GM12873 (cell line): Measurements from ENCODE around the gene KRT9.
A peak's percentile ranks its signal among the peaks of the same experiment; 100 is the strongest.

Experiments used
- CTCF ChIP-seq: IDR thresholded peaks from 2 replicates; pipeline ENCODE4 v1.5.1; 2012; ENCODE audit warnings: low read depth, mild to moderate bottlenecking, moderate library complexity, low read length, control low read depth; ENCODE audit not compliant: insufficient read depth; ENCODE audit errors: missing control alignments

KRT9 gene

DNA sequence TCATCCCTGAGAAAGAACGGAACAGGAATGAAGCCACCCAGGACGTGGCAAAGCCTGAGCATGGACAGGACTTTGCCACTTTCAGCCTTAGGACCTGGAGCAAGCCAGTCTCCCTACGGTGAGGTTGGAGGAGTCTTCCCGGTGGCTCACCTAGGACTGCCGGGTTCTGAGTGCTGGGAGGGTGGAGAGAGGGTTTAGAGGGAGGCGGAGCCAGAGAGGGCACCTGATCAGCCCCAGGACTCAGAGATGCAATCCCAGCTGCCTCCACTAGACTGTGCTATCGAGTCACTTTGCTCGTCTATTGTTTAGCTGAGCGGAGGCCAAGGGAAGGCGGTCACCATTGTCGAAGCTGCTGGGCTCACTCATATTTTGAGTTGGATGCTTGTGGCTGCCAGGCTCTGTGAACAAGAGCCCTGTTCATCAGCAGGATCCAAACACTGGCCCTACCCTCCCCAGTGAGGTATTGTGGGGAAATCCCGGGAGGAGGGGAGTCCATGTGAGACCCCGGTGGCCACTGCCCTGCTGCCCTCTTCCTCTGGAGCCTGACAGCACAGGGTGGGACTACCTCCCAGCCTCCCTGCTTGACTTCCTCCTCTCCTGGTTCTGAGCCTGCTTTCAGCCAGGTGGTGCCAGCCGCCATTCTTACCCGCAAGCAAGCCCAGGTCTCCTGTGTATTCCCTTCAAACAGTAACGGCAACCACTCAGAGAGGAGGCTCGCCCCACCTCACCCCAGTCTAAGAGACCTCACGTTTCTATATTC is 7.8 kb upstream of the KRT9 start:
- TF ChIP-seq CTCF, result peak; percentile 92

GRCh38 chr17:41578971-41579370 is 7.1 kb upstream of the KRT9 start:
- TF ChIP-seq CTCF, result no peak

- TF ChIP-seq CTCF, result no peak
These were observed 6.7 kb upstream of the KRT9 start for GRCh38 chr17:41578538-41578937.

DNA sequence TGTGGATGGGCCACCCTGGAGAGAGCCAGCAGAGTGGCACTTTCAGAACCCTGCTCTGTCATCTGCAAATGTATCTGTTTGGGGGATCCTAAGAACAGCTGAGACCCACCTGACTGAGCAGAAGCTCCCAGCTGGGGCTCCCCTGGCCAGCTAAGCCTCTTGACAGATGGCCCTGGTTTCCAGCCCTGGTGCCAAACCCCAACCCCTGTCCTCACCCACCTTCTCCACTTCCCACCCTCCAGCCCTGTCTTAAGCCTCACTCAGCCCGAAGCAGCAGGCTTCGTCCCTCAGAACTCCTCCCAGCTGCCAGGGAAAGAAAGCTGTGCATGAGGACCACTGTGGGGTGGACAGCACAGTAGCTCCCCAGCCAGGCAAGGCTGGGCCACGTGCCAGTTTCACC is 3.5 kb upstream of the KRT9 start:
- no peak for TF ChIP-seq CTCF

DNA sequence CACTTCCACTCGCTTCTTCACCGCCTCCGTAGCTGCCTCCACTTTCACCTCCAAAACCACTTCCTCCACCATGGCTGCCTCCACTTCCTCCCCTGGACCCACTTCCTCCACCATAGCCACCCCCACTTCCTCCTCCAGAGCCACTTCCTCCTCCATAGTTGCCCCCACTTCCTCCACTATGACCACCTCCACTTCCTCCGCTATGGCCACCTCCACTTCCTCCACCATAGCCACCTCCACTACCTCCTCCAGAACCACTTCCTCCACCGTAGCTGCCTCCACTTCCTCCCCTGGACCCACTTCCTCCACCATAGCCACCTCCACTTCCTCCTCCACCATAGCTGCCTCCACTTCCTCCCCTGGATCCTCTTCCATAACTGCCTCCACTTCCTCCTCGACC is 4.5 kb downstream of the KRT9 start:
- no peak for TF ChIP-seq CTCF

DNA sequence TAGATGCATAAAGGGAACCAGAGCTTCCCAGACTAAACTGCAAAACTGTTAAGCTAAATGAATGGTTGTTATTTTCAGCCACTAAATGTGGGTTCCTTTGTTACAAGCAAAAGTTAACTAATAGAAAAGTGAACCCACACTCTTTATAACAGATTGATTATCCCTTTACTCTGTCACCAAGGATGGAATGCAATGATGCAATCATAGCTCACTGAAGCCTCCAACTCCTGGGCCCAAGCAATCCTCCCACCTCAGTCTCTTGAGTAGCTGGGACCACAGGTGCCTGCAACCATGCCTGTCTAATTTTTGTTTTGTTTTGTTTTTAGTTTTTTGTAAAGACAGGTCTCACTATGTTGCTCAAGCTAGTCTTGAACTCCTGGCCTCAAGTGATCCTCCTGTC is 6.5 kb downstream of the KRT9 start:
- TF ChIP-seq CTCF, result no peak

GRCh38 chr17:41563607-41564170 is 8.2 kb downstream of the KRT9 start:
- no peak for TF ChIP-seq CTCF
